ENCODE results near the gene DDX50.
A peak's percentile ranks its signal among the peaks of the same experiment; 100 is the strongest.

The DDX50 gene

GRCh38 chr10:68950598-68950997, 49.5 kb downstream of the DDX50 start:
- H3K4me3 ChIP-seq (ENCODE audit: low read depth, low read length) = no peak overlapping the region
- TF ChIP-seq POLR2A (IDR thresholded peaks at IDR 0.05; ENCODE audit: extremely low read depth, insufficient read length) (no peak), CTCF (IDR thresholded peaks at IDR 0.05; ENCODE audit: low read depth, low read length) (no peak), MYC (IDR thresholded peaks at IDR 0.05; ENCODE audit: low read depth, low read length) (no peak), MAX (IDR thresholded peaks at IDR 0.05; ENCODE audit: low read depth, low read length) (no peak)
- no peak for DNase-seq (ENCODE audit: low read depth)

DNA sequence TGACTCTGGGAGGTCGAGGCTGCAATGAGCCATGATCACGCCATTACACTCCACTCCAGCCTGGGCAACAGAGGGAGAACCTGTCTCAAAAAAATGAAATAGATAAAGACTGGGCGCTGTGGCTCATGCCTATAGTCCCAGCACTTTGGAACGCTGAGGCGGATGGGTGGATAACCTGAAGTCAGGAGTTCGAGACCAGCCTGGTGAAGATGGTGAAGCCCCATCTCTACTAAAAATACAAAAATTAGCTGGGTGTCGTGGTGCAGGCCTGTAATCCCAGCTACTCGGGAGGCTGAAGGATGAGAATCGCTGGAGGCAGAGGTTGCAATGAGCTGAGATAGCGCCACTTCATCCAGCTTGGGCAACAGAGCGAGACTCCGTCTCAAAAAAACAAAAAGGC, 53.8 kb downstream of the DDX50 start:
- no peak for DNase-seq (ENCODE audit: low read depth)
- no peak for TF ChIP-seq MAX (IDR thresholded peaks at IDR 0.05; ENCODE audit: low read depth, low read length)
- TF ChIP-seq POLR2A (IDR thresholded peaks at IDR 0.05; ENCODE audit: extremely low read depth, insufficient read length) = no peak
- no peak for TF ChIP-seq CTCF (IDR thresholded peaks at IDR 0.05; ENCODE audit: low read depth, low read length)
- no peak for TF ChIP-seq MYC (IDR thresholded peaks at IDR 0.05; ENCODE audit: low read depth, low read length)
- peak overlapping the region; percentile 85 for H3K4me3 ChIP-seq (ENCODE audit: low read depth, low read length)

DNA sequence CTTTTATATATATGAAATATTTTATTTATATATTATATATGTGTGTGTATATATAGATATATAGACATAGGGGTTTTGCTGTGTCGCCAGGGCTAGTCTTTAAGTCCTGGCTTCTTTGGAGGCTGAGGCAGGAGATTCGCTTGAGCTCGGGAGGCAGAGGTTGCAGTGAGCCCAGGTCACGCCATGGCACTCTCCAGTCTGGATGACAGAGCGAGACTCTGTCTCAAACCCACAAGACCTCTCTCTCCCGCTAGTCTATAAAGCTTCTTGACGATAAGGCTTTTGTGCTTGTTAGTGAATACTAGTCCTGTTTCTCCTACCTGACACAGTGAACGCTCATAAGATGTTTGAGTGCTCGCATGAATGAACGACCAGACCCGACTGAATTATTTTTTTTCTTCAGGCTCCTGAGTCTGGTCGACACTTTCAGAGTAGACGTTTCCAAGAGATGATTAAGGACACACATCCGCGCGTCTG, 54.3 kb downstream of the DDX50 start:
- no peak for DNase-seq (ENCODE audit: low read depth)
- no peak for TF ChIP-seq POLR2A (IDR thresholded peaks at IDR 0.05; ENCODE audit: extremely low read depth, insufficient read length)
- no peak for TF ChIP-seq MAX (IDR thresholded peaks at IDR 0.05; ENCODE audit: low read depth, low read length)
- TF ChIP-seq MYC (IDR thresholded peaks at IDR 0.05; ENCODE audit: low read depth, low read length) = no peak
- TF ChIP-seq CTCF (IDR thresholded peaks at IDR 0.05; ENCODE audit: low read depth, low read length) = no peak
- peak overlapping the region; percentile 85 for H3K4me3 ChIP-seq (ENCODE audit: low read depth, low read length)

DNA sequence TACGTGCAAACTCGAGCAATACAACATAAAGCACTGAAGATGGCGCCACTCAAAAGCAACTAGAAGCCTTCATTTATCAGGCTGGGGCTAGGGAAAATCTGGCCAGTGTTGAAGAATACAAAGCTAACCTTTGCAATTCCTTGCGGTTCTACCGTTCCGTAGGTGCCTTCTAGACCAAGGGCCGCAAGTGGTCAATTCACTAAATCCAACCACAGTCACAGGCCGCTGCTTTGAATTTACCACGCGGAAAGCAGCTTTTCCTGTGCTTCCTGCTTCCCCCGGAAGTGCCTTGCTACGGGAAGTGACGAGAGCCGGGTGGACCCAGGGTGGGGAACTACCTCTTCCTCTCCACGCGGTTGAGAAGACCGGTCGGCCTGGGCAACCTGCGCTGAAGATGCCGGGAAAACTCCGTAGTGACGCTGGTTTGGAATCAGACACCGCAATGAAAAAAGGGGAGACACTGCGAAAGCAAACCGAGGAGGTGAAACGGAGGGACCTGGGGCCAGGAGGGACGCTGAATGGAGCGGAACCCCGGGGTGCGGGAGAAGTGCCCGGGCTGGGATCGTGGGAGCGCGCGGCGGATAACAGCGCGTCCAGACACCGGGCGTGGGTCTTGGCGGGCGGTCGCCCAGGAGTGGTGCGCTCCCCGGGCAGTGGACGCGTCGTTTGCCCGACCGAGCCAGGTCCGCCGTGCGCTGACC, 54.9 kb downstream of the DDX50 start, which contains the start of gene DDX21:
TSS of gene DDX21 (plus strand) at position 339 of the 701 bp plus-strand sequence. CDS start at position 395, 56 bp downstream.
- peak; percentile 97 for DNase-seq (ENCODE audit: low read depth)
- TF ChIP-seq CTCF (IDR thresholded peaks at IDR 0.05; ENCODE audit: low read depth, low read length) = peak; percentile 67
- TF ChIP-seq POLR2A (IDR thresholded peaks at IDR 0.05; ENCODE audit: extremely low read depth, insufficient read length) = peak; percentile 91
- peak; percentile 97 for TF ChIP-seq MAX (IDR thresholded peaks at IDR 0.05; ENCODE audit: low read depth, low read length)
- TF ChIP-seq MYC (IDR thresholded peaks at IDR 0.05; ENCODE audit: low read depth, low read length) = peak; percentile 99
- H3K4me3 ChIP-seq (ENCODE audit: low read depth, low read length) = peak within 1 kb of the TSS; percentile 85

DNA sequence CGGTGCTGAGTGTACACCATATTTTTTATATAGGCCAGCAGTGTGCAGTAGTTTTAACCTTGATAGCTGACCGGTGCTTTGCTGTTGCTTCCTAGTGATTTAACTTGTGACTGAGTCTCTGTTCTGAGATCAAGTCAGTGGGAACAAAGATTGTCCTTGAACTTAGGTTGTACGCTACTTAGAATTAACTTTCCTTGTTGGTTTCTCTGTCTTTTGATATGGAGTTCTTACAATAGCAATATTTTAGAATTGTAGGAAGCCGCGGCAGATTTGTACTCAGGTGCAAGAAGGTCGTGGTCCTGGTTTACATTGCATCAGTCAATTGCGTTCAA, 56.1 kb downstream of the DDX50 start:
- H3K4me3 ChIP-seq (ENCODE audit: low read depth, low read length) = peak overlapping the region; percentile 85
- TF ChIP-seq CTCF (IDR thresholded peaks at IDR 0.05; ENCODE audit: low read depth, low read length) (no peak), MAX (IDR thresholded peaks at IDR 0.05; ENCODE audit: low read depth, low read length) (no peak), POLR2A (IDR thresholded peaks at IDR 0.05; ENCODE audit: extremely low read depth, insufficient read length) (no peak), MYC (IDR thresholded peaks at IDR 0.05; ENCODE audit: low read depth, low read length) (no peak)
- DNase-seq (ENCODE audit: low read depth) = no peak
